A549 (cell line): ENCODE measurements around the gene PCDHGA12. TPM values are rescaled to one million over a fixed set of nuclear protein-coding genes. Genes with fewer than 3 reads are reported as not detected.

Experiments used
- ATAC-seq, 2 experiments: fragments of 200-7000 bp in 1 of 2; fragments of >200 bp in 1 of 2; cut with Nextera tagmentation in 1 of 2; cut with Tn5 transposase in 1 of 2; 3 replicates each; pipeline versions ENCODE4 v1.8.0 to v1.9.1; 2018 to 2020; ENCODE audit warnings: mild to moderate bottlenecking in 1 of 2, moderate library complexity in 1 of 2
- CTCF ChIA-PET: fragments of 300-600 bp; sonication (Branson Sonifier 250); formaldehyde crosslinking; extraction: SDS; loops from one replicate; lab custom pipeline; 2021; ENCODE audit warnings: antibody characterized with exemption, inconsistent platforms; lab: Yijun Ruan, JAX
- POLR2A ChIA-PET: fragments of 350-600 bp; formaldehyde crosslinking; extraction: SDS; loops from one replicate; lab custom pipeline; 2021; ENCODE audit warnings: antibody characterized with exemption, inconsistent platforms; lab: Yijun Ruan, JAX
- DNase-seq, 2 experiments: peaks; one replicate each; pipeline versions ENCODE4 v3.0.0 to v3.0.0-alpha.2; 2011 to 2016; ENCODE audit warnings: low read depth in 1 of 2, low spot score in 1 of 2
- FAIRE-seq: peaks from 2 replicates; lab custom pipeline; 2011; peaks lifted over from hg19 to GRCh38; lab: Jason Lieb, UNC
- H3K27ac ChIP-seq, 2 experiments: fragments of >200 bp; sonication (Bioruptor Twin); formaldehyde crosslinking; 3 replicates each; pipeline ENCODE4 v1.5.1; 2016 to 2017
- H3K4me1 ChIP-seq: fragments of >200 bp; sonication (Bioruptor Twin); formaldehyde crosslinking; 3 replicates; pipeline ENCODE4 v1.6.1; 2016
- H3K4me2 ChIP-seq: fragments of >200 bp; sonication (Bioruptor Twin); formaldehyde crosslinking; 3 replicates; pipeline ENCODE4 v1.6.1; 2016
- H3K4me3 ChIP-seq: fragments of >200 bp; sonication (Bioruptor Twin); formaldehyde crosslinking; 3 replicates; pipeline ENCODE4 v1.5.1; 2016
- H3K9me3 ChIP-seq: fragments of >200 bp; sonication (Bioruptor Twin); formaldehyde crosslinking; 3 replicates; pipeline ENCODE4 v1.6.1; 2016
- ATOH8 ChIP-seq: fragments of 250-450 bp; sonication (Bioruptor Pico); IDR thresholded peaks from 2 replicates; pipeline ENCODE4 v1.5.0; 2020; ENCODE audit warnings: low read depth, mild to moderate bottlenecking, moderate library complexity
- BCL3 ChIP-seq: fragments of >200 bp; sonication (Bioruptor Twin); formaldehyde crosslinking; IDR thresholded peaks from 3 replicates; pipeline ENCODE4 v1.6.1; 2016
- CBX2 ChIP-seq: fragments of 200-600 bp; sonication (generic); IDR thresholded peaks from 2 replicates; pipeline ENCODE4 v1.6.1; 2016; ENCODE audit warnings: low read depth, mild to moderate bottlenecking, borderline replicate concordance
- CEBPB ChIP-seq, 2 experiments: fragments of >200 bp in 1 of 2; sonication (Bioruptor Twin) in 1 of 2; formaldehyde crosslinking in 1 of 2; IDR thresholded peaks; 2 replicates each; pipeline ENCODE4 v1.6.1; 2012 to 2016
- CHD2 ChIP-seq: fragments of 150-350 bp; IDR thresholded peaks from 2 replicates; pipeline ENCODE4 v1.6.1; 2014; ENCODE audit warnings: low read length; ENCODE audit not compliant: partially characterized antibody
- EHF ChIP-seq: fragments of 250-450 bp; sonication (Bioruptor Pico); IDR thresholded peaks from 2 replicates; pipeline ENCODE4 v1.5.0; 2020; ENCODE audit warnings: mild to moderate bottlenecking
- FOSL2 ChIP-seq, 2 experiments: fragments of 450-650 bp in 1 of 2; fragments of >200 bp in 1 of 2; sonication (Bioruptor Twin) in 1 of 2; formaldehyde crosslinking; IDR thresholded peaks; 2 replicates each; pipeline versions ENCODE4 v1.5.0 to v1.6.1; 2016 to 2020; ENCODE audit warnings: mild to moderate bottlenecking in 1 of 2, moderate library complexity in 1 of 2
- GATA3 ChIP-seq: IDR thresholded peaks from 2 replicates; pipeline ENCODE4 v1.6.1; 2012; ENCODE audit warnings: borderline replicate concordance
- HDAC2 ChIP-seq: fragments of 200-600 bp; sonication (generic); IDR thresholded peaks from 2 replicates; pipeline ENCODE4 v1.6.1; 2016
- HEYL ChIP-seq: fragments of 250-450 bp; sonication (Bioruptor Pico); IDR thresholded peaks from 2 replicates; pipeline ENCODE4 v1.8.0; 2021; ENCODE audit warnings: mild to moderate bottlenecking, moderate library complexity
- HMGXB4 ChIP-seq: fragments of 250-450 bp; sonication (Bioruptor Pico); IDR thresholded peaks from 2 replicates; pipeline ENCODE4 v1.5.0; 2021; ENCODE audit warnings: mild to moderate bottlenecking, moderate library complexity, borderline replicate concordance
- HOXA7 ChIP-seq: fragments of 250-450 bp; sonication (Bioruptor Pico); IDR thresholded peaks from 2 replicates; pipeline ENCODE4 v1.5.0; 2020; ENCODE audit warnings: mild to moderate bottlenecking, moderate library complexity
- HOXB13 ChIP-seq: fragments of 250-450 bp; sonication (Bioruptor Pico); IDR thresholded peaks from 2 replicates; pipeline ENCODE4 v1.5.0; 2020; ENCODE audit warnings: low read depth, mild to moderate bottlenecking, moderate library complexity
- JUNB ChIP-seq: fragments of >200 bp; sonication (Bioruptor Twin); formaldehyde crosslinking; IDR thresholded peaks from 2 replicates; pipeline ENCODE4 v1.6.1; 2016
- KDM1A ChIP-seq: fragments of 200-600 bp; sonication (generic); IDR thresholded peaks from 2 replicates; pipeline ENCODE4 v1.6.1; 2016; ENCODE audit warnings: low read depth, mild to moderate bottlenecking
- KDM5A ChIP-seq: fragments of 200-600 bp; sonication (generic); IDR thresholded peaks from 2 replicates; pipeline ENCODE4 v1.6.1; 2016; ENCODE audit warnings: antibody characterized with exemption, mild to moderate bottlenecking
- MAFK ChIP-seq: fragments of 450-650 bp; IDR thresholded peaks from 2 replicates; pipeline ENCODE4 v1.6.1; 2014; ENCODE audit not compliant: partially characterized antibody
- NPAS2 ChIP-seq: fragments of 250-450 bp; sonication (Bioruptor Pico); IDR thresholded peaks from 2 replicates; pipeline ENCODE4 v1.8.0; 2022; ENCODE audit warnings: mild to moderate bottlenecking, moderate library complexity, borderline replicate concordance
- PBX3 ChIP-seq: IDR thresholded peaks from 2 replicates; pipeline ENCODE4 v1.6.1; 2012
- POLR2A ChIP-seq: IDR thresholded peaks from 2 replicates; pipeline ENCODE4 v1.6.1; 2012; ENCODE audit warnings: mild to moderate bottlenecking, low read length
- POLR2AphosphoS2 ChIP-seq: conservative IDR thresholded peaks from 2 replicates; pipeline ENCODE4 v1.6.1; 2012; ENCODE audit warnings: low read length, improper control_type of control experiment, inconsistent platforms
- RCOR1 ChIP-seq: fragments of 150-350 bp; IDR thresholded peaks from 2 replicates; pipeline ENCODE4 v1.6.1; 2014; ENCODE audit warnings: antibody characterized with exemption, low read length, low read depth
- REST ChIP-seq: fragments of 200-600 bp; sonication (generic); IDR thresholded peaks from 2 replicates; pipeline ENCODE4 v1.6.1; 2016; ENCODE audit warnings: antibody characterized with exemption, mild to moderate bottlenecking, moderate library complexity
- RFX5 ChIP-seq: fragments of 450-650 bp; IDR thresholded peaks from 2 replicates; pipeline ENCODE4 v1.7.1; 2014; ENCODE audit warnings: antibody characterized with exemption, mild to moderate bottlenecking, moderate library complexity
- TP53 ChIP-seq: fragments of 250-450 bp; sonication (Bioruptor Pico); IDR thresholded peaks from 2 replicates; pipeline ENCODE4 v1.5.0; 2021; ENCODE audit warnings: mild to moderate bottlenecking, moderate library complexity
- USF2 ChIP-seq: fragments of 450-650 bp; IDR thresholded peaks from 2 replicates; pipeline ENCODE4 v1.6.1; 2014; ENCODE audit warnings: antibody characterized with exemption
- WGBS: methylation state at CpG from one replicate; pipeline ENCODE4 v1.1.6; 2017; ENCODE audit errors: missing lambda C conversion rate; 5-methylcytosine and 5-hydroxymethylcytosine counted together
- polyA plus RNA-seq, 4 experiments: library from polyadenylated mRNA; depleted of rRNA in 3 of 4; stranded (reverse); fragments of >200 nt; fragmentation: RNase III in 1 of 4; extraction: RNeasy Plus Mini Kit Qiagen cat#74134 plus additional on column Dnase treatment in 1 of 4; gene quantifications; 2 replicates in 3 of 4; 3 replicates in 1 of 4; pipeline ENCODE4 v1.2.3, GENCODE V29; 2011 to 2017

The PCDHGA12 gene
- polyA plus RNA-seq, 2 of the 4 experiments (the other 2 are of a cell fraction): 0.03 to 0.05 TPM

- no peak overlapping the region for H3K4me2 ChIP-seq
- POLR2A ChIA-PET: no interaction called here
- no peak overlapping the region for H3K4me3 ChIP-seq
These were observed 8.8 kb upstream of the PCDHGA12 start for GRCh38 chr5:141421489-141421855.

GRCh38 chr5:141422742-141423291 is 7.5 kb upstream of the PCDHGA12 start:
- ChIA-PET POLR2A (no interaction called here), CTCF (interaction anchor here (1.2 to 1.5 kb wide), 2 partner anchors 73 to 141 kb away, joined by 3 to 7 read pairs; partner anchors contain the start of gene PCDHGB1)
- no peak overlapping the region for H3K4me3 ChIP-seq
- H3K4me2 ChIP-seq: no peak overlapping the region
- no peak for DNase-seq
- H3K4me1 ChIP-seq: no peaks in the 10 kb centered on the region
- 81% methylated on average over 25 of the region's 42 CpGs for WGBS
- TF ChIP-seq TP53 (CRISPR knock-in tag) (no peak), BCL3 (no peak), KDM1A (no peak), KDM5A (no peak), REST (no peak), HEYL (CRISPR knock-in tag) (no peak), POLR2A (no peak), ATOH8 (no peak), RCOR1 (no peak), CEBPB (IDR thresholded peaks at IDR 0.05) (no peak), POLR2AphosphoS2 (no peak), RFX5 (no peak), JUNB (no peak), MAFK (no peak), CHD2 (no peak)
- TF ChIP-seq, all 56 proteins: peak for 0
- no peak overlapping the region for H3K27ac ChIP-seq
- ATAC-seq: no peak
- H3K9me3 ChIP-seq: peaks cover 81% of the 10 kb centered on the region
- no peak for FAIRE-seq

More at GRCh38 chr5:141421489-141421855, 8.8 kb upstream of the PCDHGA12 start:
- ATAC-seq: no peak
- FAIRE-seq: no peak
- CTCF ChIA-PET: interaction anchor here (1.1 to 1.8 kb wide), 7 partner anchors 9 to 143 kb away, joined by 3 to 7 read pairs (median 4); partner anchors contain the start of genes PCDHGA12, PCDHGA5 and PCDHGB6
- WGBS: 47% methylated on average over 13 of the region's 13 CpGs
- Histone ChIP-seq H3K4me1 (no peaks in the 10 kb centered on the region), H3K9me3 (peaks cover 73% of the 10 kb centered on the region), H3K27ac (no peak overlapping the region)
- TF ChIP-seq GATA3 (no peak), HDAC2 (no peak), CBX2 (no peak), POLR2AphosphoS2 (no peak), HEYL (CRISPR knock-in tag) (no peak), HOXB13 (CRISPR knock-in tag) (no peak), HOXA7 (CRISPR knock-in tag) (no peak), KDM5A (no peak), USF2 (no peak), FOSL2 (IDR thresholded peaks at IDR 0.05) (no peak), FOSL2 (CRISPR knock-in tag; IDR thresholded peaks at IDR 0.05) (no peak), PBX3 (no peak), NPAS2 (no peak), EHF (CRISPR knock-in tag) (no peak), RCOR1 (no peak), HMGXB4 (CRISPR knock-in tag) (no peak)
- DNase-seq: no peak
